GM18520 (cell line): Measurements from ENCODE around the gene NOP58.
"Not testable (repeated sequence)": the region's sequence is repeated elsewhere in the genome, so short reads cannot be mapped to it uniquely, and the experiment has no call there.

Source experiments
- ATAC-seq: cut with Tn5 transposase; IDR thresholded peaks from one replicate; pipeline ENCODE4 v1.9.1; 2021; ENCODE audit not compliant: unreplicated experiment

NOP58 gene, protein sequence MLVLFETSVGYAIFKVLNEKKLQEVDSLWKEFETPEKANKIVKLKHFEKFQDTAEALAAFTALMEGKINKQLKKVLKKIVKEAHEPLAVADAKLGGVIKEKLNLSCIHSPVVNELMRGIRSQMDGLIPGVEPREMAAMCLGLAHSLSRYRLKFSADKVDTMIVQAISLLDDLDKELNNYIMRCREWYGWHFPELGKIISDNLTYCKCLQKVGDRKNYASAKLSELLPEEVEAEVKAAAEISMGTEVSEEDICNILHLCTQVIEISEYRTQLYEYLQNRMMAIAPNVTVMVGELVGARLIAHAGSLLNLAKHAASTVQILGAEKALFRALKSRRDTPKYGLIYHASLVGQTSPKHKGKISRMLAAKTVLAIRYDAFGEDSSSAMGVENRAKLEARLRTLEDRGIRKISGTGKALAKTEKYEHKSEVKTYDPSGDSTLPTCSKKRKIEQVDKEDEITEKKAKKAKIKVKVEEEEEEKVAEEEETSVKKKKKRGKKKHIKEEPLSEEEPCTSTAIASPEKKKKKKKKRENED

GRCh38 chr2:202265467-202266277 is at the start of gene NOP58:
Gene NOP58 (plus strand): TSS chr2:202265763. CDS start chr2:202265942, 179 bp downstream.
- peak; percentile 82 for ATAC-seq

GRCh38 chr2:202221873-202222272 is 43.7 kb upstream of the NOP58 start:
- ATAC-seq = no peak

GRCh38 chr2:202237787-202238233 is 27.8 kb upstream of the NOP58 start:
- peak; percentile 17 for ATAC-seq

DNA sequence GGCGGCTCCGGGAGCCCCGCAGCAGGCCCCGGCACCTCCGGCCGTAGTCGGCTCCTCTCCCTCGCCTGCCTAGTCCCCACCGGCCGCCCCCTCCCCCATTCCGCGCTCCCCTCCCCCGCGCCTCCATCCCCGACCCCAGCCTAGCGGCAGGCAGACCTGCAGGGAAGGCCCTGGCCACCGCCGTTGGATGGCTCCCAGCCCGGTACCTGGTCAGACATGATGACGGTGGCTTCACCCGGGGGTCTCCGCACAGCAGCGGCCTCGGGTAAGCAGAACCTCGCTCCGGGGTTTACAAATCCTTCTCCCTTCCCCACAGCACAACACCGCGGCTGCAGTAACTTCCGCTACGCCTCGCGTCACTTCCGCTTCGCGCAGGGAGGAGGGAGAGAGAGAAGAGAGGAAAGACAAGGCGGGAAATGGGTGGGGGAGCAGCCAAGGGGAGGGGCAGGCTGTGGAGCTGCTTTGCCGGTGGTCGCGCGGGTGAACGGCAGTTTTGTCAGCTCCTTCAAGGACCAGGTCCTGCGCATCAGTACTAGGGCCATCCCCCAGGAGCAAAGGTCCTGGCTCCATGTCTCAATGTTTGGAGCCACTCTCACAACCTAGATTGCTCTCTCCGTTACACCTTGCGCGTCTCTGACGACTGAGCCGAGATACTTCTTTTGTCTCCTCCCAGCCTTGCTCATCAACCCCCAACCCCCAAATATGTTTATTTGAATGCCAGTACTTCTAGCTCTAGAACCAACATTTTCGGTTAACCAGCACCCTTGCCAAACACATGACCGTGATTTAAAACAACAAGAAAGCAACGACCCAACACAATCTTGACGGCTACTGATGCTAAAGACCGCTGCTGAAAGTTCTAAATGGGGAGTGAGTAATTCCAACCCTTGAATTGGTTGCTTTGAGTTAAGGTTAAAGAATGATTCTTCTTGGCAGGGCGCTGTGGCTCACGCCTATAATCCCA is 27.0 kb upstream of the NOP58 start, which contains the start of gene SUMO1:
Gene SUMO1 (minus strand): TSS at position 364 of the 964 bp plus-strand sequence. CDS start 146 bp downstream, at position 218.
- peak; percentile 91 for ATAC-seq

GRCh38 chr2:202247710-202248109 is 17.9 kb upstream of the NOP58 start:
- not testable (repeated sequence) for ATAC-seq

DNA sequence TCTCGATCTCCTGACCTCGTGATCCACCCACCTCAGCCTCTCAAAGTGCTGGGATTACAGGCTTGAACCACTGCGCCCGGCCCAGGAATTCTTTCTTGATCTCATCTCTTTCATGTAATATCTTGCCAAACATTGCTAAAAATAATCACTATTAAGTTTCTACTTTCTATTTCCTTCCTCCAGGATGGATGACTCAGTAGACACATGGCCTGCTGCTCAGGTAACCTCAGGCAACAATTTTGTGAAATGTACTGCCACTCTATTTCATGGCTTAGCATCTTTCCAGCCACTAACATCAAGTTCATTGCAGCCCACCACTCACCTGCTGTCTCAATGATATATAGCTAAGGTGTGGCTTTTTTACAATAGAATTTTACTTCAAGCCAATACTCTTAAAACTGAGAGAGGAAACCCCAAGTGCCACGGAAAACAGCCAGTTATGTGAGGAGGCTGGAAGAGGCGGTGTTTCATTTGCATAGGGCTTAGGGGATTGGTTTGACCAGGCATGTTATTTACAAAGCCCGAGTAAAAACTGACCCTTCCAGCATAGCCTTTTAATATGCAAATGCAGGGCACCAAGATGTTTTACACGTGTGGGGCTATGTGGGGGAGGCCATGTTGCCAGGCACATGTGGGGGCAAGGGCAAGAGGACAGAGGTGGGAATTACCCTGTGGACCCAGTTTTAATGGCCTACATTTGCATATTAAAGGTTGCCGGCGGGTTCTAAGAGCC is 15.9 kb upstream of the NOP58 start:
- no peak for ATAC-seq

GRCh38 chr2:202251494-202251893 is 14.1 kb upstream of the NOP58 start:
- ATAC-seq = no peak

DNA sequence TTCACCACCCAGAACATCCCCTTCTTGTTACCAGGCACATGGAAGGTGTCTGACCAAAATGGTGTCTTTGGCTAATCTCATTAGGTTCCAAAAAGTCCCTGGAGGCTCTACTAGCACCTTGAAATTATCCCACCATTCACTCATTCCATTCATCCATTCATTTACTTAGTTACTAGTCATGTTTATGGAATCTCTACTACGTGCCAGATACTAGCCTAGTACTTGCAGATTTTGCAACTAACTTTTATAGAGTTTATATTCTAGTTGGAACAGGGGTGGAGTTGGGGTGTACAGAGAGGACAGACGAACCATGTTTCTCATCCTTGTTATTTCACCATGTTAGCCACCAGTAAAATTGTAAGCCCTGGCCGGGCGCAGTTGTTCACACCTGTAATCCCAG is 4.0 kb upstream of the NOP58 start:
- no peak for ATAC-seq

GRCh38 chr2:202267495-202267894 is 1.9 kb downstream of the NOP58 start:
- ATAC-seq = no peak

DNA sequence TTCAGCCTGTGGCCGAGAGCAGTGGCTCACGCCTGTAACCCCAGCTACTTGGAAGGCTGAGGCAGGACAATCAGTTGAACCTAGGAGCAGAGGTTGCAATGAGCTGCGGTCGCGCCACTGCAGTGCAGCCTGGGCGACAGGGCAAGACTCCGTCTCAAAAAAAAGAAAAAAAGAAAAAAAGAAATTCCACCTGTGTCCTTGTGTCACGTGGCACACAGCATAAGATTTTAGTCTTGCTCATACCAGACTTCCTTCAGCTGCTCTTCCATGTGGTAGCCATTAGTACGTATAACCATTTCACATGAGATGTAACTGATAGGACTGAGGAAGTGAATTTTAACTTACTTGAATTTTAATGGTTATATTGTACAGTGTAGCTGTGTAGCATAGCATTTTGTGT is 4.0 kb downstream of the NOP58 start:
- ATAC-seq = no peak

DNA sequence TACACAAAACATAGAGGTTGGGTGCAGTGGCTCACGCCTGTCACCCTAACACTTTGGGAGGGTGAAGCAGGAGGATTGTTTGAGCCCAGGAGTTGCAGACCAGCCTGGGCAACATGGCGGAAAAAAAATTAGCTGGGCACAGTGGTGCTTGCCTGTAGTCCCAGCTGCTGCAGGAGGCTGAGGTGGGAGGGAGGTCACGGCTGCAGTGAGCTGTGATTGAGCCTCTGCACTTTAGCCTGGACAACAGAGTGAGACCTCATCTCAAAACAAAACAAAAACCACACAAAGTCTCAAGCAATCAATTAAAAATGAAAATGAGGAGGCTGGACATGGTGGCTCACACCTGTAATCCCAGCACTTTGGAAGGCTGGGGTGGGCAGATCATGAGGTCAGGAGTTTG is 4.9 kb downstream of the NOP58 start:
- ATAC-seq = no peak

DNA sequence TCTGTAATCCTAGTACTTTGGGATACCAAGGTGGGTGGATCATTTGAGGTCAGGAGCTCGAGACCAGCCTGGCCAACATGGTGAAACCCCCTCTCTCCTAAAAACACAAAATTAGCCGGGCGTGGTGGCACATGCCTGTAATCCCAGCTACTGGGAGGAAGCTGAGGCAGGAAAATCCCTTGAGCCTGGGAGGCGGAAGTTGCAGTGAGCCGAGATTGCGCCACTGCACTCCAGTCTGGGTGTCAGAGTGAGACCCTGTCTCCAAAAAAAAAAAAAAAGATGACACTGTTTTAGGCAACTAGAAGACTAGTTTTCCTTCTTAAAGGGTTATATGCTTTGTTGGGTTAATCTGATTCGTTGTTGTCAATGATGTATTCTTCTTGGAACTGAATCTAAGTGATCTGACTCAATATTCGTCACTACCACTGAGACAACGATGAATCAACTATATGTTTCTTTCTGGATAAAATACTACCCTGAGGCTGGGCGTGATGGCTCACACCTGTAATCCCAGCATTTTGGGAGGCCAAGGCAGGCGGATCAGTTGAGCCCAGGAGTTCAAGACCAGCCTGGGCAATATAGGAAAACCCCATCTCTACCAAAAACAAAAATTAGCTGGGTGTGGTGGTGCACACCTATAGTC is 10.6 kb downstream of the NOP58 start:
- not testable (repeated sequence) for ATAC-seq

- peak; percentile 88 for ATAC-seq
Observed at GRCh38 chr2:202278036-202278760, 12.6 kb downstream of the NOP58 start.

DNA sequence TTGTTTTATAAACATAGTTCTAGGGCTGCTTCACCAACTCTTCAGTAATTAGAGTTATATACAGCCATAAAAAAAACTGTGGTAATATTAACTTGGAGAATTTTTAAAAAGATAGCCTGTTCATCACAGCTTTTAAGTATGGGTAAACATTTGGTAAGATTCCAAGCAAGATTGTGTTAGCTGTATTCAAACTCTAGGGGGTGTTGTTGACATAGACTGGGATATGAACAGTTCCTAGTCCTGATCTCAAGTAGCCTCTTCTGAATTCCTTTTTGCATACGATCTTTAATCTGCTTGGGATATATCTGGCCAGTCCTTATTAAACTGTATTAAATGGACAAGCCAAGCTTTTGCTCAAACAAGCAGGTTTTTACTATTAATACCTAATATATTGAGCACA is 13.4 kb downstream of the NOP58 start:
- ATAC-seq = no peak

GRCh38 chr2:202286595-202286994 is 21.0 kb downstream of the NOP58 start:
- ATAC-seq = no peak

GRCh38 chr2:202289394-202290204 is 24.0 kb downstream of the NOP58 start:
- no peak for ATAC-seq

DNA sequence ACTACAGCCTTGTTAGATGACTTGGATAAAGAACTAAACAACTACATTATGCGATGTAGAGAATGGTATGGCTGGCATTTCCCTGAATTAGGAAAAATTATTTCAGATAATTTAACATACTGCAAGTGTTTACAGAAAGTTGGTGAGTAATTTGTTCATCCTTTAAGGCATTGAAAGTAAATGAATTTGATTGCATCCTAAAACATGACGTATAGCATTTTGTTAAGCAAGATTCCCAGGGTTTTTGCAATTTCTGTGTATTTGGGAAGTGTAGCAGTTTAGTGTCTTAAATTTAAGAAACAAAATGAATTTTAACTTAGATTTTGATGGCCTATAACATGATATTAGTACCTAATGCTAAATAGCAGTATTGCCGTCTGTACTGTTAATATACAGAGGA is 24.8 kb downstream of the NOP58 start:
- no peak for ATAC-seq

DNA sequence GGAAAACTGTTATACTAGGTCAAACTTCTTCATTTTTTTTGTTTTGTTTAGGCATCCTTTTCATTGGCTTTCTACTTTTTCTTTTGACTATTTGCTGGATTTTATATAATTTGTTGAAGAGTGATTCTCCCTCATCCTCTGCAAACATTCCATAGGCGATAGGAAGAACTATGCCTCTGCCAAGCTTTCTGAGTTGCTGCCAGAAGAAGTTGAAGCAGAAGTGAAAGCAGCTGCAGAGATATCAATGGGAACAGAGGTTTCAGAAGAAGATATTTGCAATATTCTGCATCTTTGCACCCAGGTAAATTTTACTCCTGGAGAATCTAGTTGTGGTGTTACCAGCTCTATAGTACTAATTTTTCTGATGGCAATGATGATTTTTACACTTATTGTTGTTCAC is 25.4 kb downstream of the NOP58 start:
- ATAC-seq = no peak
